Stimulated activated CD4-positive, alpha-beta T cell treated with anti-CD3 and anti-CD28 coated beads, TNF-alpha, amount 100 ng/mL, for 1 hour (primary cell): ENCODE data around the gene TXNRD2.
A peak's percentile ranks its signal among the peaks of the same experiment; 100 is the strongest.

Experiments
- DNase-seq, 3 donors: peaks; one replicate each; pipeline ENCODE4 v3.0.0-alpha.2; 2020; ENCODE audit warnings: low read depth in 3 of 3, low spot score in 1 of 3

Gene TXNRD2

GRCh38 chr22:19866665-19867009 is 75.0 kb downstream of the TXNRD2 start:
- DNase-seq, result no peak

DNA sequence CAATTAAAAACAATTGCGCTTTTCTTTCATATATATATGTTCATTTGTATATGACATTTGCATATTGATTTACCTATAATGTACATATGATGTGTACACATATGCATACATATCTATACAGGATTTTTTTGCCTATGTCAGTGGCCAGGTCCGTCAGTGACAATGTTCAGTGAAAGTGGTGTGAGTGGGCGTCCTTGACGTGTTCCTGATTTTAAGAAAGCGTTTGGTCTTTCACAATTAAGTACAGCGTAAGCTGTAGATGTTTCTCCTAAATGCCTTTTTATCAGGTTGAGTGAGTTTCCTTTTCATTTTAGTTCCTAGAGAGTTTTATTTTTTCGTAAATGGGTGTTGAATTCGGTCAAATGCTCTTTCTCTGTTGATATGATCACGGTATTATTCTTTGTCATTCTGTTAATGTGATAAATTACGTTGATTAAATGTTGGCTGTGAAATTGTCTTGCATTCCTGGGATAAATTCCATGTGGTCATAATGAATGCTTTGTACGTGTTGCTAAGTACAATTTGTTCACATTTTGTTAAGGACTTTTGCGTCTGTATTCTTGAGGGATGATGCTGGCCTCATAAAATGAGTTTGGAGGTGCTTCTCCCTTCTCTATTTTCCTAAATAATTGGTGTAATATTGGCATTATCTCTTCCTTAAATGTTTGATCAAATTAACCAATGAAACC is 76.3 kb downstream of the TXNRD2 start:
- no peak for DNase-seq

DNA sequence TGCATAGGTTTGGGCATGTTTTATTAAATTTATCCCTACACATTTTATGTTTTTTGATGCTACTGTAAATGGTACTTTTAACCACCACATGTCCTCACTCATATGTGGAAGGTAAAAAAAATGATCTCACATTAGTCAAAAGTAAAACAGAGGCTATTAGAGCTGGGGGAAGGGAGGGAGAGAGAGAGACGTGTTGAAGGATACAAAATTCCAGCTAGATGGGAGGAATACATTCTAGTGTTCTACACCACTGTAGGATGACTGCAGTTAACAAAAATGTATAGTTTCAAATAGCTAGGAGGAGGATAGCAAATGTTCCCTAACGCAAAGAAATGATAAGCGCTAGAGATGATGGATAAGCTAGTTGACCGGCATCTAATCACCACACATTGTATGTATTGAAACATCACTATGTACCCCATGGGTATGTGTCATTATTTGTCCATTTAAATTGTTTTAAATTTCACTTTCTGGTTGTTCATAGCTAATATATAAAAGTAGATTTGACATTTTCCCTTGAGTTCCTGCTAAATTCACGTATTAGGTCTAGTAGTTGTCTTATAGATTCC is 77.0 kb downstream of the TXNRD2 start:
- no peak for DNase-seq

DNA sequence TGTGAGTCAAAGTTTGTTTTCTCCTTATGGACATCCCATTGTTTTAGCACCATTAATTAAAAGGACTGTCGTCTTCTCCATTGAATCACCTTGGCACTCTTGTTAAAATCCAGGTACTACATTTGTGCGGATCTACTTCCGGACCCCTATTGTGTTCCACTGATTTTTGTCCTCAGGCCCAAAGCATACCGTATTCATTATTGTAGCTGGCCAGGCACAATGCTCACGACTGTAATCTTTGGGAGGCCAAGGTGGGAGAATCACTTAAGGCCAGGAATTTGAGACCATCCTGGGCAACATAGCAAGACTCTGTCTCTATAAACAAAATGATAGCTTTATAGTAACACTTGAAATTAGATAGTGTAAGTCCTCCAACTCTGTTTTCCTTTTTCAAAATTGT is 78.0 kb downstream of the TXNRD2 start:
- DNase-seq, result no peak

DNA sequence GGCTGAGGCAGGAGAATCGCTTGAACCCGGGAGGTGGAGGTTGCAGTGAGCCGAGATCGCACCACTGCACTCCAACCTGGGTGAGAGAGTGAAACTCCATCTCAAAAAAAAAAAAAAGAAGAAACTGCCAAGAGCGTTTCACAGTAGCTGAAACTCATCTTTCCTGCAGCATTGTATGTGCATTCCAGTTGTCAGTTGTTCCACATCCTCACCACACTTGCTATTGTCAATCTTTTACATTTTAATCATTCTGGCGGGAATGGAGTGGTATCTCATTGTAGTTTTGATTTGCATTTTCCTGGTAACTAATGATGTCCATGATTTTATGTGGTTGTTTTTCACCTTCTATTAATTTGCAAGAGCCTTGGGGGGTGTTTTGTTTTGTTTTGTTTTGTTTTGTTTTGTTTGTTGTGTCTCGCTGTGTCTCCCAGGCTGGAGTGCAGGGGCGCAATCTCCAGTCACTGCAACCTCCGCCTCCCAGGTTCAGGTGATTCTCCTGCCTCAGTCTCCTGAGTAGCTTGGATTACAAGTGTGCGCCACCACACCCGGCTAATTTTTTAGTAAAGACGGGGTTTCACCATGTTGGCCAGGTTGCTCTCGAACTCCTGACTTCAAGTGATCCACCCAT is 78.9 kb downstream of the TXNRD2 start:
- DNase-seq, result no peak

DNA sequence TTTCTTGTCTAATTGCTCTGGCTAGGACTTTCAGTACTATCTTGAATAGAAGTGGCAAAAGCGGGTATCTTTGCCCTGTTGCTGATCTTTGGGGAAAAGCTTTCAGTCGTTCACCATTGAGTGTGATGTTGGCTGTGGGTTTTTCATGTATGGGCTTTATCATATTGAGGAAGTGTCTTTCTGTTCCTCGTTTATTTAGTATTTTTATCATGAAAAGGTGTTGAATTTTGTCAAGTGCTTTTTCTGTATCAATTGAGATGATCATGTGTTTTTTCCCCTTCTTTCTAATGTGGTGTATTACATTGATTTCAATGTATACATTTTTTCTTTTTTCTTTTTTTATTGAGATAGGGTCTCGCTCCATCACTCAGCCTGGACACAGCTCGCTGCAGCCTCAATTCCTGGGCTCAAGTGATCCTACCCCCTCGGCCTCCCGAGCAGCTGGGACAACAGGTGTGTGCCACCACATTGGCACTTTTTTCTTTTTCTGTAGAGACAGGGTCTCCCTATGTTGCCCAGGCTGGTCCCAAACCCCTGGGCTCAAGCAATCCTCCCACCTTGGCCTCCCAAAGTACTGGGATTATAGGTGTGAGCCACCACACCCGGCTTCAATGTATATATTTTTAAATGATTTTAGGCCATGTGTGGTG is 81.6 kb downstream of the TXNRD2 start:
- no peak for DNase-seq

DNA sequence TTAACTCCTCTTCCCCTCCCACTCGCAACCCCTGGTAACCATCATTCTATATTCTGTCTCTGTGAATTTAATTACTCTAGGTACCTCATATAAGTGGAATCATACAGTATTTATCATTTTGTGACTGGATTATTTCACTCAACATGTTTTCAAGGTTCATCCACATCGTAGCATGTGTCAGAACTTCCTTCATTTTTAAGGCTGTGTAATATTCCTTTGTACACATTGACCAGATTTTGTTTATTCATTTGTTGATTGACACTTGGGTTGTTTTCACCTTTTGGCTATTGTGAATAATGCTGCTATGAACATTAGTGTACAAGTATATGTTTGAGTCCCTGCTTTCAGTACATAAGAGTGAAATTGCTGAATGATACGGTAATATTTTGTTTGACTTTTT is 84.2 kb downstream of the TXNRD2 start:
- DNase-seq, result no peak

GRCh38 chr22:19855504-19856409 is 85.9 kb downstream of the TXNRD2 start:
- peak in 1 of 3 donors; percentile 50 for DNase-seq

GRCh38 chr22:19854778-19855503 is 86.7 kb downstream of the TXNRD2 start, which contains the start of the genes GNB1L and RTL10:
TSS of gene GNB1L (minus strand) at chr22:19854874. CDS start at chr22:19821355, 33,519 bp downstream.
TSS of gene RTL10 (minus strand) at chr22:19854874. CDS start at chr22:19852261, 2,613 bp downstream.
- peak; percentile 88 to 93 (median 91) for DNase-seq

DNA sequence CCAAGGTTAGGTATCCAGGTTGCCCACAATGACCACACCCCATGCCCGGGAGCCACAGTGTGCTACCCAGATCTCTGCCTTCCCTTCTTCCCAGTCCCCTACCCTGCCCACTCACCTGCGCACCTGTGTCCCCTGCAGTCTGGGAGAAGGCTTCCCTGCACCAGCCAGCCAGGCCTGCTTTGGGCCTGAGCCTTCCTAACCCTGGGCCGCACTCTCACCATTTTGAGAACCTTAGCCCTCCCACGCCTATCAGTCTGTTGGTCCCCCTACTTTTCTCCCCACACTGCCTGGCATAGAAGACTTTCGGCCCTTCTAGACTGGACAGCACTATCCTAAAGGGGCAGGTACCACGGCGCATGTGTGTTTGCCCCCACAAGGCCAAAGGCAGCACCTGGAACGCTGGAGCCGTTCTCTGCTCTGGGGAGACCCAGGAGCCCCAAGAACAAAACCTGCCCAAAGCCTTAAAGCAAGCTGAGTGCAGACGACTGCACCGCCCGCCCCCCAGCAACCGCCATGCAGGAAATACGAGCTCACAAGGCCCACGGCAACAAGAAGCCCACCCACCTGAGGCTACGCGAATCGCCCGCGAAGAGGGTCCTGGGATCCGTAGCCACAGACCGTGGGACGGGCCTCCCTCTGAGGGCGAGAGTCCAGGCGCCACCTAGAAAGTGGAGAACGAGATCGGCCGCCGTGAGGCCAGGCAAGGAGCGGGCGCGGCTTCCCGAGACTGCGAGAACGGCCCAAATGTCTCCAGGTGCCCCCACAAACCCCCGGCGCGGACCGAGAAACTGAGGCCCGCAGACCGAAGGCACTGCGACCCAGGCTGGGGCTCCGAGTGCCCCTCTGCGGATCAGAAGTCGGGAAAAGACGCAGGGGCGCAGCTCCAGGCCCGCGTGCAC is 87.5 kb downstream of the TXNRD2 start:
- no peak for DNase-seq

- DNase-seq, result no peak
Observed at GRCh38 chr22:19853058-19853878, 88.3 kb downstream of the TXNRD2 start.

DNA sequence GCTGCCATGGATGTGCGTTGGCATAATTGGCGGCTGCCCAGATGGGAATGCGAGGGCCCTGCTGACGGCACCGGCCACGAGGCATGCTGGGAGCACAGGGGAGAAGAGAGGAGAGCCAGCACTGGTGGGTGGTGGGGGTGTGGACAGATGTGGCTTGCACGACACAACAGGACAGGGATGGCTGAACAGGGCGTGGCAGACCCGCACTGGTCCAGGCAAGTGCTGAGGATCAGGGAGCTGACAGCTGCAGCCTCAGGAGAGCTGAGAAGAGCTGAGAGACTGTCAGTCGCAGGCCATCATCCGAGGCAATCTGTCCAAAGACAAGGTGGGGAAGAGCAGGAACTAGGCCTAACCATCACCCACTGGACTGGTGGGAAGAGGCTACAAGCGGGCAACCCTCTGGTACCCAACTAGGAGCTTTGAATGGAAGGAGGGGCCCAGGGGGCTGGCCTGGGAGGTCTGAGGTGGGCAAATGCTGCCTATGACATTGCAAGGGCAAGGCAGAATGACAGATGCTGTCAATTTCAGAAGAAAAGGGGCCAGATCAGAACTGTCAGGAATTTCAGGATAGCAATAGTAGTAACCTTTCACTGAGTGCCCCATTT is 89.3 kb downstream of the TXNRD2 start:
- no peak for DNase-seq

DNA sequence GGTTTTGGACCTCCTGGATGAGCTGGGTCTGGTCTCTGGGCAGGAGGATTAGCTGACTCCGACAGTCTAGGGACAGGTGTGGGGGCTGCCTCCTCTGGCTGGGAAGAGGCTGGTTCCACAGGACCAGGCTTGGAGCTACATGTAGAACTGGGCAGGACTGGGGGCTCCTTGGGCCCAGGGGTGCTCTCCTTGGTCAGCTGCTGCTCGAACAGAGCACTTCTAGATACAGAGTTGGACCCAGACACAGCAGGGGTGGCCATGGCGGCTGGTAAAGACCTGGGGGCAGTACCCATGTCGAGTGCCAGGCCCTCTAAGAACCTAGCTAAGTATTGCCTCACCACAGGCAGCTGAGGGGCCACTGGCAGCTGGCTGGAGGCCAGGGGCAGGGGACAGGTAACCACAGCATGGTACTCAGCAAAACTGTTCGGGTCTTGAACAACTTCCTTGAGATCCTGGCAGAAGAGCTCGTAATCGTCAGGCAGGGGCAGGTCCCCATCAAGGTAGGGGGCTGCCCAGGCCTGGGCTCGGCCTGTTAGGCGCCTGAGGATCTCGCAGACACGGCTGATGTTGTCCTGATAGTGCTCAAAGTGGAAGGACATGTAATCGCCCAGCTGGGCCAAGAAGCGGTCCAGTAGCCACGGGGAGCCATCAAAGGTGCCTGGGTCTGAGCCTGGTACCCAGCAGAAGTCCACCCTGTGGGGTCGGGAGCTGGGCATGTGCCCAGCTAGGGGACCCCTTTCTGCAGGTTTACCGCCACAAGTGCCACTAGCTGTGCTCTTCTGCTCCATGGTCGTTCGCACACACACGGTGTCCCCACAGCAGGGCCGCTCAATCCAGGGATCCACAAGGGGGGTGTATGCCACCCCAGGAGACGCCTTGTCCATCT is 90.1 kb downstream of the TXNRD2 start:
- no peak for DNase-seq

- no peak for DNase-seq
Observed at GRCh38 chr22:19850763-19851109, 90.9 kb downstream of the TXNRD2 start.

- no peak for DNase-seq
Observed at GRCh38 chr22:19849835-19850762, 91.5 kb downstream of the TXNRD2 start.
